Lower leg skin (tissue), 4 donors: Measurements from ENCODE around the gene TMEM109. TPM values are rescaled to one million over a fixed set of nuclear protein-coding genes. Genes with fewer than 3 reads are reported as not detected.

Experiments
- DNase-seq, 2 donors: peaks; one replicate each; pipeline ENCODE4 v3.0.0-alpha.2; 2019; ENCODE audit warnings: low spot score in 2 of 2
- H3K4me3 ChIP-seq: fragments of 200-600 bp; sonication (generic); 2 replicates; pipeline ENCODE4 v1.5.1; 2017; ENCODE audit warnings: mild to moderate bottlenecking, low read depth; ENCODE audit not compliant: poor library complexity, severe bottlenecking
- POLR2A ChIP-seq, 2 donors: fragments of 450-650 bp; IDR thresholded peaks; one replicate each; pipeline ENCODE4 v1.6.1; 2016 to 2017; ENCODE audit warnings: antibody characterized with exemption in 2 of 2, mild to moderate bottlenecking in 1 of 2, moderate library complexity in 1 of 2
- WGBS, 2 donors: methylation state at CpG; one replicate each; pipeline ENCODE4 v1.1.5; 2018; 5-methylcytosine and 5-hydroxymethylcytosine counted together
- intact Hi-C: fragments of 100-400 bp; cut with DNase I; formaldehyde crosslinking; loops from one replicate; pipeline ENCODE4 v1.15.0; 2023; ENCODE audit warnings: low total_unique reads
- total RNA-seq, 4 donors: library from RNA; depleted of rRNA; stranded (reverse); fragments of >200 nt; gene quantifications; one replicate each; pipeline ENCODE4 v1.1.0, GENCODE V29; 2016
- TF ChIP-seq, protein P1 (sequence below), 3 donors: fragments of 450-650 bp; IDR thresholded peaks; one replicate each; pipeline ENCODE4 v1.5.1; 2016; ENCODE audit warnings: antibody characterized with exemption in 3 of 3, mild to moderate bottlenecking in 3 of 3, moderate library complexity in 2 of 3

TMEM109 gene
- total RNA-seq, 4 donors from 2014 or later, result 62.1 to 101 (median 81.8) TPM

DNA sequence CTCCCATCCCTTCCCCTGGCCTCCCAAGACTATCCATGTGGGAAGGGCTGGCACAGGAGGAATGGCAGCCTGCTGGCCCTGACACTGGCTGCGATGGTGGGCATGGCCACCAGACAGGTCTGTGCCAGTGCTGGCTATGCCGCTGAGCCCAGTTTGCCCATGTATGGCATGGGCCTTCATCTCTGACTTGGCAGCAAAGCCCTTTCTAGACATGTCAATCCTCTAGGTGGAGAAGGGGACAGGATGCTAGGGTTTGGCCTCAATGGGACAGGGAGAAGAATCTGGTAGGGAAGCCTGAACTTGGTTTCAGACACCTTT, 37.8 kb upstream of the TMEM109 start:
- no peak for DNase-seq
- TF ChIP-seq, protein P1, sequence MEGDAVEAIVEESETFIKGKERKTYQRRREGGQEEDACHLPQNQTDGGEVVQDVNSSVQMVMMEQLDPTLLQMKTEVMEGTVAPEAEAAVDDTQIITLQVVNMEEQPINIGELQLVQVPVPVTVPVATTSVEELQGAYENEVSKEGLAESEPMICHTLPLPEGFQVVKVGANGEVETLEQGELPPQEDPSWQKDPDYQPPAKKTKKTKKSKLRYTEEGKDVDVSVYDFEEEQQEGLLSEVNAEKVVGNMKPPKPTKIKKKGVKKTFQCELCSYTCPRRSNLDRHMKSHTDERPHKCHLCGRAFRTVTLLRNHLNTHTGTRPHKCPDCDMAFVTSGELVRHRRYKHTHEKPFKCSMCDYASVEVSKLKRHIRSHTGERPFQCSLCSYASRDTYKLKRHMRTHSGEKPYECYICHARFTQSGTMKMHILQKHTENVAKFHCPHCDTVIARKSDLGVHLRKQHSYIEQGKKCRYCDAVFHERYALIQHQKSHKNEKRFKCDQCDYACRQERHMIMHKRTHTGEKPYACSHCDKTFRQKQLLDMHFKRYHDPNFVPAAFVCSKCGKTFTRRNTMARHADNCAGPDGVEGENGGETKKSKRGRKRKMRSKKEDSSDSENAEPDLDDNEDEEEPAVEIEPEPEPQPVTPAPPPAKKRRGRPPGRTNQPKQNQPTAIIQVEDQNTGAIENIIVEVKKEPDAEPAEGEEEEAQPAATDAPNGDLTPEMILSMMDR (IDR thresholded peaks at IDR 0.05), result no peak
- TF ChIP-seq POLR2A (IDR thresholded peaks at IDR 0.05), result no peak
- H3K4me3 ChIP-seq, result no peak overlapping the region
- intact Hi-C loops, result no loop called here
- WGBS, 2 donors, result 94 to 100% methylated on average over 2 of the region's 2 CpGs

DNA sequence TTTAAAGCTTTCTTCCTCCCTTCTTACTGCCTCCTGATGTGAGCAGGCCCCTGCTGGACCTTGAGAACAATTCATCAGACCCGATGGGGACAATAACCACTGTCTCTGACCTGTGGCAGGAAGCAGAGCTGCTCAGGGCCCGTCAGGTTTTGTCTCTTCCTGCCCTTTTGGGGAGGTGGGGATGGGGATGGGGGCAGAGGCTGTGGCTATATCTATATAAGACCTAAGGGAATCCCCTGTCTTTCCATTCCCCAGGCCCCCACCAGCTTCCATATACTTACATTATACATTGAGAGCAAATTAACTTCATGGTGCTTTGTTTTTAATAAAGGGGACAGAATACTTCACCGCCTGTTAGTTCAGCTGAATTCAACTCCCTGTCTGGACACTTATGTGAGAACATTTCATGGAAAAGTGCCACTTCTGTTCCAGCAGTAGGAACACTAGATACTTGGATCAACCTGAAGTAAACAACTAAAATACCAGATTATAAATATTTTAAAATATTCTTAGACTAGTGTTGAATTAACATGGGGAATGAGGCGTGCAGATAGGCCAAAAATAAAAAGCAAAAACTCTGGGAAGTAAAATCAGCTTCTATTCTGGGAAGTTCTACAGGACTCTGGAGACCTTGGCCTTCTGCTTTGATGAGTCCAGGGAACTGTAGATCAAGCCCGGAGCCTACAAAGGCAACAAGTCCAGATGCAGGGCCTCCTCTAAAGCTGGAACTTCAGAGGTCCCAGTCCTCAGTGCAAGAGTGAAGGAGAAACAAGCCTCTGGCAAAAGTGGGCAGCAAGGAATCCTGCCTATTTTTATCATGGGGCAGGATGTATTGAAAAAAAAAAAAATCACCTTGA, 35.5 kb upstream of the TMEM109 start:
- WGBS, 2 donors, result 75 to 76% methylated on average over 5 of the region's 5 CpGs
- DNase-seq, result peak in 1 of 2 donors; percentile 26
- no peak overlapping the region for H3K4me3 ChIP-seq
- intact Hi-C loops, result no loop called here
- TF ChIP-seq, protein P1 (IDR thresholded peaks at IDR 0.05), result no peak
- TF ChIP-seq POLR2A (IDR thresholded peaks at IDR 0.05), result no peak

DNA sequence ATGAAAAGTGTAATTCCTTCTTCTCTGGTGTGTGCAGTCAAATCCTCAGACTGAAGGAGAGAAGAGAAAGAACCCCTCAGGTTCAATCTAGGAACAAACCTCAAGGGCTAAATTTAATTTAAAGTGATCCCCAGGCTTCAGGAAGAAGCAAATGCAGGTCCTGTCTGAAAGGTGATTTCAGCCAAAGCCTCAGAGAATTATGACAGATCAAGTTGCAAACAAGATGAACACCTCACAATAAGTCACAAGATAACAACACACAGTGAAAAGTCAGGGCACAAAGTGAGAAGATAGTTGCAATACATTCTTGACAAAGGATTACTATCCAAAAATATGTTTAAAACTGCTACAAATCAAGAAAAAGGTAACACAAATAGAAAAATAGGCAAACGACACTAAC, 34.9 kb upstream of the TMEM109 start:
- no peak overlapping the region for H3K4me3 ChIP-seq
- DNase-seq, result no peak
- 77 to 93% methylated on average over 1 of the region's 1 CpG for WGBS, 2 donors
- TF ChIP-seq POLR2A (IDR thresholded peaks at IDR 0.05), result no peak
- TF ChIP-seq, protein P1 (IDR thresholded peaks at IDR 0.05), result no peak
- intact Hi-C loops, result no loop called here

DNA sequence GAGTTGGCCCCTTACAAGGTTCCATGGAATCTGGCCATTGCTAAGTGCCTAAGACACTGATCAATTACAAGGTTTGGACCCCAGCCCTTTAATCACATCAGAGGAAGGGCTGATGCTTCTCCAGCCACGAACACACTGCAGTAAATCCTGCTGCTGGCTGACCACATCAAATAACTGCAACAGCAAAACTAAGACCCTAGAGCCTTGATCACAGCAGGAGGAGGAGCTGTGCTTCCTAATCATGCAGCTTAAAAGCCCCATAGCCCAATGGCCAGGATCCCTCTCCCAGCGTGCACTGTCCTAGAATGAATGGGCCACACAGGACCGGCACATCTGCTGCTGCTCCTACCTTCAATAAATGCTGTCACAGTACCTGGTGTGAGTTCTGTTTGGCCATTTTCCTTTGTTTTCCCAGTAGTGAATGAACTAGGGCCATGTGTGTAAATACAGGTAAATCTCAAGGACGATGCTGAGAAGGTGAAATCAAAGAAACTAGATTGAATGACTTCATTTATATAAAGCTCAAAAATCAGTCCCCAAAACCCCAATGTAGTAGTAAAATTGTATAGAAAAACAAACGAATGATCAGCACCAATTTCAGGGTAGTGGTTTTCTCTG, 33.9 kb upstream of the TMEM109 start:
- TF ChIP-seq, protein P1 (IDR thresholded peaks at IDR 0.05), result no peak
- no peak for TF ChIP-seq POLR2A (IDR thresholded peaks at IDR 0.05)
- DNase-seq, result peak in 1 of 2 donors; percentile 25
- WGBS, 2 donors, result 77 to 83% methylated on average over 5 of the region's 5 CpGs
- intact Hi-C loops, result loop anchor here (5.0 kb wide), 1 partner anchor 38 kb away; the partner anchor contains the start of gene CCDC86
- no peak overlapping the region for H3K4me3 ChIP-seq

DNA sequence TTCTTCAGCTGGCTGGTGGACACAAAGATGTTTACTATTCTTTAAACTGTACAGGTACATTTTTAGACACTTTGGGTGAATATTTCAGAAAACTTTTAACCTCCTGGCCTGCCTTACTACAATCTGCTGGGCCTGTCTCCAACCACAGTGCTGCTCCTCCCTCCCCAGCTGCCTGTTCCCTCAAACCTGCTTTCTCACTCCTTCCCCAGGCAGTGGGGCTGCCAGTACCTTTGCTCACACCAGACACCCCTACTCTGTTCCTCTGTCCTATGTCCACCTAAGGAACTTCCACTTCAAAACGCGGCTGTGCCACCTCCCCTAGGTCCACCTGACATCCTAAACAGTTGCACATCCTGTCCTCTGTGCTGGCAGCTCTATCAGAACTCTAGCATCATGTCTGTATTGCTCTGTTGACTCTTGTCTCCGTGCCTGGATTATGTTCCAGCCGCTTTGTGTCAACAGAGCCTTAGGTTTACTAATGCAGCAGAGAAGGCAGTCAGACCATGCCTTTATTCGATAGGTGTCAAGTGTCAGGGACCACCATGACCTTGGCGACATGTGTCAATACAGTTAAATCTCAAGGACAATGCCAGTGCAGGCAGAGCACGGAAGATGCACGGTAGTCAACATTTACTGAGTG, 33.2 kb upstream of the TMEM109 start:
- DNase-seq, result peak in 1 of 2 donors; percentile 36
- H3K4me3 ChIP-seq, result no peak overlapping the region
- TF ChIP-seq, protein P1 (IDR thresholded peaks at IDR 0.05), result peak in 1 of 3 donors; percentile 64
- no peak for TF ChIP-seq POLR2A (IDR thresholded peaks at IDR 0.05)
- intact Hi-C loops, result loop anchor here (5.0 kb wide), 1 partner anchor 38 kb away; the partner anchor contains the start of gene CCDC86
- WGBS, 2 donors, result 85 to 93% methylated on average over 8 of the region's 8 CpGs
